Measurements from ENCODE around the gene MIEF1. TPM values are rescaled to one million over a fixed set of nuclear protein-coding genes. Genes with fewer than 3 reads are reported as not detected.

MIEF1 gene
- total and polyA plus RNA-seq, 2 of the 8 experiments (the other 6 are each of a cell fraction or from before 2014, with no cell fraction given), result 16.8 to 32.7 TPM

- CTCF ChIA-PET (ENCODE audit: partially characterized antibody), result interaction anchor here (0.9 to 19.7 kb wide), 15 partner anchors 10 to 169 kb away, joined by 3 to 361 read pairs (median 3); partner anchors contain the start of gene RPS19BP1
- FAIRE-seq, result peak; percentile 97
- TF ChIP-seq, protein P1, sequence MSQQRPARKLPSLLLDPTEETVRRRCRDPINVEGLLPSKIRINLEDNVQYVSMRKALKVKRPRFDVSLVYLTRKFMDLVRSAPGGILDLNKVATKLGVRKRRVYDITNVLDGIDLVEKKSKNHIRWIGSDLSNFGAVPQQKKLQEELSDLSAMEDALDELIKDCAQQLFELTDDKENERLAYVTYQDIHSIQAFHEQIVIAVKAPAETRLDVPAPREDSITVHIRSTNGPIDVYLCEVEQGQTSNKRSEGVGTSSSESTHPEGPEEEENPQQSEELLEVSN (IDR thresholded peaks at IDR 0.05), result no peak
- TF ChIP-seq USF2 (IDR thresholded peaks at IDR 0.05; ENCODE audit: low read length), result peak; percentile 98
- peak; percentile 93 for TF ChIP-seq ATF3 (IDR thresholded peaks at IDR 0.05; ENCODE audit: insufficient read depth, low read depth, low read length)
- TF ChIP-seq RAD21 (IDR thresholded peaks at IDR 0.05 in 1 of 2, conservative IDR thresholded peaks at IDR 0.05 in 1 of 2; ENCODE audit: low read depth in 2 of 2, low read length in 2 of 2), result no peak
- TF ChIP-seq CREB1 (IDR thresholded peaks at IDR 0.05), result 0 out of 2 replicates have a peak, but pooled peaks have one; percentile 12
- TF ChIP-seq KDM4A (IDR thresholded peaks at IDR 0.05; ENCODE audit: low read depth, low read length, severe bottlenecking), result no peak
- no peak for TF ChIP-seq POU5F1 (IDR thresholded peaks at IDR 0.05; ENCODE audit: low read depth, low read length)
- no peak for TF ChIP-seq RBBP5 (IDR thresholded peaks at IDR 0.05; ENCODE audit: borderline replicate concordance, low read depth, low read length)
- no peak for TF ChIP-seq POLR2A (IDR thresholded peaks at IDR 0.05; ENCODE audit: control extremely low read depth in 1 of 2, low read depth in 2 of 2, low read length in 2 of 2)
These were observed 11.8 kb upstream of the MIEF1 start for GRCh38 chr22:39490135-39490798.

More at GRCh38 chr22:39490135-39490798, 11.8 kb upstream of the MIEF1 start:
- Histone ChIP-seq H3K4me3 (ENCODE audit: extremely low read depth in 1 of 4, insufficient read depth in 2 of 4, low read depth in 3 of 4, low read length in 4 of 4) (no peak overlapping the region), H3K27me3 (replicated peaks in 1 of 4; ENCODE audit: control insufficient read depth in 3 of 4, extremely low read depth in 1 of 4, insufficient read depth in 3 of 4, low read length in 3 of 4) (peaks cover 0 to 13% (median 3%) of the 10 kb centered on the region in 4 experiments; a peak in 4 of 7 replicates), H4K8ac (ENCODE audit: extremely low read depth, insufficient read depth, low read length) (no peak overlapping the region), H3K14ac (ENCODE audit: insufficient read length) (no peak overlapping the region), H3K27ac (ENCODE audit: low read depth, low read length) (no peak overlapping the region), H3K36me3 (ENCODE audit: control insufficient read depth in 2 of 4, insufficient read depth in 4 of 4, low read length in 3 of 4) (no peaks in the 10 kb centered on the region), H2AK5ac (ENCODE audit: low read depth, low read length) (no peak overlapping the region), H3K79me2 (ENCODE audit: control insufficient read depth in 1 of 2, insufficient read depth in 2 of 2, low read length in 2 of 2) (no peaks in the 10 kb centered on the region), H3K79me1 (ENCODE audit: low read depth, low read length) (no peaks in the 10 kb centered on the region), H3K18ac (ENCODE audit: extremely low read depth, low read length) (no peak overlapping the region), H2BK120ac (replicated peaks; ENCODE audit: low read depth, low read length) (no peak overlapping the region), H3K23ac (ENCODE audit: insufficient read length) (no peak overlapping the region), H3K4me1 (replicated peaks in 1 of 4; ENCODE audit: control insufficient read depth in 3 of 4, insufficient read depth in 4 of 4, low read length in 3 of 4) (peaks cover 0 to 6% (median 4%) of the 10 kb centered on the region in 4 experiments; a peak in 4 of 7 replicates), H2BK5ac (ENCODE audit: low read depth, low read length) (no peak overlapping the region), H3K23me2 (ENCODE audit: low read depth, low read length) (no peaks in the 10 kb centered on the region), H4K5ac (ENCODE audit: insufficient read length, low read depth, low read length) (no peak overlapping the region), H2BK15ac (ENCODE audit: low read length) (no peak overlapping the region), H2AFZ (ENCODE audit: low read length) (no peak overlapping the region), H3K4ac (replicated peaks; ENCODE audit: insufficient read length, low read depth, low read length) (no peak overlapping the region), H3K56ac (replicated peaks; ENCODE audit: insufficient read length, low read depth, low read length) (no peak overlapping the region), H3K9me3 (ENCODE audit: insufficient read depth in 2 of 2, low read depth in 1 of 2, low read length in 1 of 2) (no peaks in the 10 kb centered on the region), H3K9ac (replicated peaks in 1 of 4; ENCODE audit: extremely low read depth in 1 of 4, low read depth in 3 of 4, low read length in 3 of 4) (no peak overlapping the region), H3K4me2 (ENCODE audit: insufficient read depth in 1 of 2, low read depth in 2 of 2, low read length in 2 of 2) (peak overlapping the region; percentile 23 to 38; a peak in 2 of 4 replicates), H4K91ac (replicated peaks; ENCODE audit: insufficient read length, low read length) (no peak overlapping the region), H2BK20ac (ENCODE audit: low read length) (no peak overlapping the region), H2BK12ac (ENCODE audit: low read depth, low read length) (no peak overlapping the region), H4K20me1 (replicated peaks in 1 of 2; ENCODE audit: control insufficient read depth in 1 of 2, insufficient read depth in 2 of 2, low read length in 2 of 2) (peaks cover 0 to 1% of the 10 kb centered on the region in 2 experiments)
- WGBS, 2 experiments (ENCODE audit: extremely low coverage in 1 of 2, insufficient coverage in 1 of 2, insufficient read length in 1 of 2, insufficient replicate concordance in 2 of 2, low coverage in 1 of 2, low lambda C conversion rate in 2 of 2, missing lambda C conversion rate in 1 of 2), result 41% methylated on average over 13 of the region's 13 CpGs; no CpG with 5 or more reads in 1 of the 2 experiments
- DNase-seq (ENCODE audit: low read depth in 1 of 2, low spot score in 2 of 2), result peak; percentile 39 to 81
- POLR2A ChIA-PET (ENCODE audit: partially characterized antibody), result interaction anchor here (0.9 to 7.0 kb wide), 11 partner anchors 12 to 176 kb away, joined by 3 to 83 read pairs (median 5); partner anchors contain the start of genes ATF4, MIEF1 and RPL3
